H1 (cell line): ENCODE results near the gene SYP. TPM values are rescaled to one million over a fixed set of nuclear protein-coding genes. Genes with fewer than 3 reads are reported as not detected.

Experiments used
- CTCF ChIA-PET: fragments of 300-600 bp; sonication (Branson Sonifier 250); formaldehyde crosslinking; loops from one replicate; lab custom pipeline; 2021; ENCODE audit not compliant: partially characterized antibody; lab: Charles Lee
- POLR2A ChIA-PET: fragments of 300-600 bp; sonication (Branson Sonifier 250); formaldehyde crosslinking; loops from one replicate; lab custom pipeline; 2021; ENCODE audit warnings: inconsistent platforms; ENCODE audit not compliant: partially characterized antibody; lab: Charles Lee
- DNase-seq, 2 experiments: peaks; one replicate each; pipeline versions ENCODE4 v3.0.0 to v3.0.0-alpha.2; 2010 to 2022; ENCODE audit warnings: low spot score in 2 of 2, low read depth in 1 of 2, mixed read lengths in 1 of 2
- FAIRE-seq: peaks from 2 replicates; lab custom pipeline; 2011; peaks lifted over from hg19 to GRCh38; lab: Jason Lieb, UNC
- H2AFZ ChIP-seq: 2 replicates; pipeline ENCODE4 v1.8.1; 2012; ENCODE audit warnings: low read length, inconsistent platforms
- H2AK5ac ChIP-seq: 2 replicates; pipeline ENCODE4 v1.6.1; 2013; ENCODE audit warnings: low read depth, low read length
- H2BK120ac ChIP-seq: replicated peaks from 2 replicates; pipeline ENCODE3; 2013; ENCODE audit warnings: low read depth, low read length, inconsistent platforms
- H2BK12ac ChIP-seq: 2 replicates; pipeline ENCODE4 v1.6.1; 2013; ENCODE audit warnings: low read depth, low read length
- H2BK15ac ChIP-seq: 2 replicates; pipeline ENCODE4 v1.6.1; 2013; ENCODE audit warnings: low read length
- H2BK20ac ChIP-seq: 2 replicates; pipeline ENCODE4 v1.6.1; 2013; ENCODE audit warnings: low read length
- H2BK5ac ChIP-seq: 2 replicates; pipeline ENCODE4 v1.6.1; 2013; ENCODE audit warnings: low read depth, low read length
- H3K14ac ChIP-seq: 2 replicates; pipeline ENCODE4 v1.6.1; 2013; ENCODE audit warnings: inconsistent platforms; ENCODE audit not compliant: insufficient read length
- H3K18ac ChIP-seq: 2 replicates; pipeline ENCODE4 v1.6.1; 2013; ENCODE audit warnings: low read length; ENCODE audit errors: extremely low read depth
- H3K23ac ChIP-seq: 2 replicates; pipeline ENCODE4 v1.6.1; 2013; ENCODE audit warnings: inconsistent platforms; ENCODE audit not compliant: insufficient read length
- H3K23me2 ChIP-seq: 2 replicates; pipeline ENCODE4 v1.6.1; 2013; ENCODE audit warnings: low read depth, low read length
- H3K27ac ChIP-seq: 2 replicates; pipeline ENCODE4 v1.6.1; 2011; ENCODE audit warnings: low read depth, low read length, inconsistent platforms
- H3K27me3 ChIP-seq, 4 experiments: replicated peaks in 1 of 4; 1 replicate in 1 of 4; 2 replicates in 3 of 4; pipeline versions ENCODE4 v1.6.1 to v1.8.1; 2011 to 2013; ENCODE audit warnings: low read length in 3 of 4, mild to moderate bottlenecking in 3 of 4, inconsistent platforms in 2 of 4, mixed read lengths in 2 of 4, moderate library complexity in 1 of 4; ENCODE audit not compliant: control insufficient read depth in 3 of 4, insufficient read depth in 3 of 4; ENCODE audit errors: extremely low read depth in 1 of 4
- H3K36me3 ChIP-seq, 4 experiments: 2 replicates each; pipeline versions ENCODE4 v1.6.1 to v1.8.1; 2011 to 2013; ENCODE audit warnings: mild to moderate bottlenecking in 4 of 4, low read length in 3 of 4, moderate library complexity in 2 of 4, control low read depth in 1 of 4, inconsistent platforms in 1 of 4; ENCODE audit not compliant: insufficient read depth in 4 of 4, control insufficient read depth in 2 of 4
- H3K4ac ChIP-seq: replicated peaks from 2 replicates; pipeline ENCODE3; 2013; ENCODE audit warnings: low read length, low read depth, mixed read lengths, inconsistent platforms; ENCODE audit not compliant: insufficient read length
- H3K4me1 ChIP-seq, 4 experiments: replicated peaks in 1 of 4; 1 replicate in 1 of 4; 2 replicates in 3 of 4; pipeline versions ENCODE4 v1.6.1 to v1.8.1; 2011 to 2013; ENCODE audit warnings: low read length in 3 of 4, inconsistent platforms in 2 of 4, mixed read lengths in 1 of 4; ENCODE audit not compliant: insufficient read depth in 4 of 4, control insufficient read depth in 3 of 4
- H3K4me2 ChIP-seq, 2 experiments: 2 replicates each; pipeline versions ENCODE4 v1.6.1 to v1.8.1; 2011 to 2013; ENCODE audit warnings: low read depth in 2 of 2, low read length in 2 of 2, control low read depth in 1 of 2, inconsistent platforms in 1 of 2, mild to moderate bottlenecking in 1 of 2; ENCODE audit not compliant: insufficient read depth in 1 of 2
- H3K4me3 ChIP-seq, 4 experiments: fragments of 200-600, 300-600 bp in 1 of 4; sonication (generic), shearing (Covaris generic), sonication (Bioruptor Twin) in 1 of 4; 2 replicates each; pipeline versions ENCODE4 v1.5.1 to v1.8.1; 2011 to 2016; ENCODE audit warnings: low read length in 4 of 4, low read depth in 3 of 4, control low read depth in 2 of 4, inconsistent platforms in 2 of 4, mild to moderate bottlenecking in 2 of 4, mixed read lengths in 1 of 4, moderate library complexity in 1 of 4; ENCODE audit not compliant: insufficient read depth in 2 of 4; ENCODE audit errors: extremely low read depth in 1 of 4
- H3K56ac ChIP-seq: replicated peaks from 2 replicates; pipeline ENCODE3; 2013; ENCODE audit warnings: low read depth, mild to moderate bottlenecking, mixed read lengths, low read length, inconsistent platforms; ENCODE audit not compliant: insufficient read length
- H3K79me1 ChIP-seq: 2 replicates; pipeline ENCODE4 v1.6.1; 2013; ENCODE audit warnings: low read depth, low read length, control low read depth
- H3K79me2 ChIP-seq, 2 experiments: 2 replicates each; pipeline versions ENCODE4 v1.6.1 to v1.8.1; 2012 to 2013; ENCODE audit warnings: low read length in 2 of 2, mild to moderate bottlenecking in 2 of 2, inconsistent platforms in 1 of 2; ENCODE audit not compliant: insufficient read depth in 2 of 2, control insufficient read depth in 1 of 2
- H3K9ac ChIP-seq, 4 experiments: replicated peaks in 1 of 4; 1 replicate in 1 of 4; 2 replicates in 3 of 4; pipeline versions ENCODE4 v1.6.1 to v1.8.1; 2011 to 2013; ENCODE audit warnings: low read depth in 3 of 4, low read length in 3 of 4, control low read depth in 2 of 4, mild to moderate bottlenecking in 2 of 4, moderate library complexity in 2 of 4, inconsistent platforms in 1 of 4; ENCODE audit errors: extremely low read depth in 1 of 4
- H3K9me3 ChIP-seq, 2 experiments: 2 replicates each; pipeline versions ENCODE4 v1.6.1 to v1.8.1; 2012 to 2013; ENCODE audit warnings: mild to moderate bottlenecking in 2 of 2, moderate library complexity in 2 of 2, control low read depth in 1 of 2, inconsistent platforms in 1 of 2, low read depth in 1 of 2, low read length in 1 of 2, mixed read lengths in 1 of 2; ENCODE audit not compliant: insufficient read depth in 2 of 2
- H4K20me1 ChIP-seq, 2 experiments: replicated peaks in 1 of 2; 2 replicates each; pipeline versions ENCODE3 to v1.8.1; 2011 to 2013; ENCODE audit warnings: inconsistent platforms in 2 of 2, low read length in 2 of 2, mild to moderate bottlenecking in 1 of 2; ENCODE audit not compliant: insufficient read depth in 2 of 2, control insufficient read depth in 1 of 2
- H4K5ac ChIP-seq: 2 replicates; pipeline ENCODE4 v1.6.1; 2013; ENCODE audit warnings: low read length, low read depth, mixed read lengths, inconsistent platforms; ENCODE audit not compliant: insufficient read length
- H4K8ac ChIP-seq: 2 replicates; pipeline ENCODE4 v1.8.0; 2013; ENCODE audit warnings: mild to moderate bottlenecking, moderate library complexity, low read length, inconsistent platforms; ENCODE audit not compliant: insufficient read depth; ENCODE audit errors: extremely low read depth
- H4K91ac ChIP-seq: replicated peaks from 2 replicates; pipeline ENCODE3; 2013; ENCODE audit warnings: low read length, mixed read lengths, inconsistent platforms; ENCODE audit not compliant: insufficient read length
- BCL11A ChIP-seq, 2 experiments: IDR thresholded peaks; one replicate each; pipeline ENCODE4 v1.6.1; 2011; ENCODE audit warnings: low read depth in 2 of 2, low read length in 2 of 2, mild to moderate bottlenecking in 2 of 2
- BRCA1 ChIP-seq: IDR thresholded peaks from 2 replicates; pipeline ENCODE4 v1.6.1; 2012; ENCODE audit warnings: low read depth, low read length, improper control_type of control experiment
- HDAC2 ChIP-seq, 2 experiments: fragments of 300-600 bp in 1 of 2; sonication (generic) in 1 of 2; IDR thresholded peaks; 2 replicates each; pipeline ENCODE4 v1.6.1; 2011 to 2012; ENCODE audit warnings: low read depth in 2 of 2, low read length in 2 of 2, mild to moderate bottlenecking in 2 of 2, moderate library complexity in 2 of 2, borderline replicate concordance in 1 of 2, inconsistent platforms in 1 of 2
- KDM4A ChIP-seq: IDR thresholded peaks from one replicate; pipeline ENCODE4 v1.7.1; 2012; ENCODE audit warnings: low read depth, mild to moderate bottlenecking, moderate library complexity, low read length, inconsistent platforms; ENCODE audit not compliant: severe bottlenecking
- POLR2A ChIP-seq, 2 experiments: IDR thresholded peaks; 1 replicate in 1 of 2; 2 replicates in 1 of 2; pipeline ENCODE4 v1.6.1; 2011; ENCODE audit warnings: low read depth in 2 of 2, low read length in 2 of 2, mild to moderate bottlenecking in 2 of 2; ENCODE audit errors: control extremely low read depth in 1 of 2
- POLR2AphosphoS5 ChIP-seq: IDR thresholded peaks from 2 replicates; pipeline ENCODE4 v1.6.1; 2011; ENCODE audit warnings: low read depth, low read length
- POU5F1 ChIP-seq: IDR thresholded peaks from 2 replicates; pipeline ENCODE4 v1.6.1; 2011; ENCODE audit warnings: low read depth, mild to moderate bottlenecking, low read length, moderate library complexity
- RAD21 ChIP-seq, 2 experiments: IDR thresholded peaks in 1 of 2; conservative IDR thresholded peaks in 1 of 2; 2 replicates each; pipeline ENCODE4 v1.6.1; 2011; ENCODE audit warnings: low read depth in 2 of 2, low read length in 2 of 2, improper control_type of control experiment in 1 of 2, inconsistent platforms in 1 of 2, mild to moderate bottlenecking in 1 of 2, moderate library complexity in 1 of 2
- RXRA ChIP-seq: IDR thresholded peaks from 2 replicates; pipeline ENCODE4 v1.6.1; 2011; ENCODE audit warnings: low read depth, mild to moderate bottlenecking, low read length, moderate library complexity; ENCODE audit not compliant: insufficient read depth
- SP4 ChIP-seq: IDR thresholded peaks from 2 replicates; pipeline ENCODE4 v1.6.1; 2012; ENCODE audit warnings: low read length, inconsistent platforms
- TAF1 ChIP-seq: IDR thresholded peaks from 2 replicates; pipeline ENCODE4 v1.6.1; 2011; ENCODE audit warnings: mild to moderate bottlenecking, low read depth, low read length
- TAF7 ChIP-seq: optimal IDR thresholded peaks from 2 replicates; pipeline ENCODE3; 2011; ENCODE audit warnings: low read depth, mild to moderate bottlenecking, inconsistent platforms, low read length, moderate library complexity, borderline replicate concordance
- TCF12 ChIP-seq: IDR thresholded peaks from 2 replicates; pipeline ENCODE4 v1.6.1; 2011; ENCODE audit warnings: low read depth, mild to moderate bottlenecking, low read length
- YY1 ChIP-seq: IDR thresholded peaks from 2 replicates; pipeline ENCODE4 v1.6.1; 2011; ENCODE audit warnings: low read depth, mild to moderate bottlenecking, low read length
- ZNF274 ChIP-seq: IDR thresholded peaks from 2 replicates; pipeline ENCODE4 v1.7.0; 2012; ENCODE audit warnings: low read length, borderline replicate concordance; ENCODE audit errors: extremely low read depth
- WGBS, 2 experiments: shearing (Covaris generic) in 1 of 2; methylation state at CpG; one replicate each; pipeline versions ENCODE4 v1.1.6 to v1.1.7; 2013 to 2015; ENCODE audit warnings: low lambda C conversion rate in 2 of 2, mixed read lengths in 2 of 2, inconsistent platforms in 1 of 2, low coverage in 1 of 2, missing lambda C conversion rate in 1 of 2; ENCODE audit not compliant: insufficient replicate concordance in 2 of 2, insufficient coverage in 1 of 2, insufficient read length in 1 of 2; ENCODE audit errors: extremely low coverage in 1 of 2, missing lambda C conversion rate in 1 of 2; 5-methylcytosine and 5-hydroxymethylcytosine counted together
- polyA plus RNA-seq, 7 experiments: library from polyadenylated mRNA; depleted of rRNA in 3 of 7; stranded (reverse) in 5 of 7; unstranded in 2 of 7; fragments of >200 nt in 5 of 7; fragments of 200-250 nt in 2 of 7; gene quantifications; 1 replicate in 5 of 7; 2 replicates in 1 of 7; 4 replicates in 1 of 7; pipeline versions ENCODE4 v1.2.1 to v1.2.3, GENCODE V29; 2011 to 2013; ENCODE audit warnings: missing spikeins in 2 of 7, mixed read lengths in 2 of 7
- total RNA-seq: library from RNA; stranded (reverse); fragmentation: NEBNext Ultra II Directional; extraction: Animal tissue kit (Norgen Biotek cat#: 25700); gene quantifications from 2 replicates; pipeline ENCODE4 v1.2.1, GENCODE V29; 2021

SYP gene
- total and polyA plus RNA-seq, 2 of the 8 experiments (the other 6 are each of a cell fraction or from before 2014, with no cell fraction given), result 4.3 to 10.8 TPM

GRCh38 chrX:49160908-49161307 lies 39.1 kb downstream of the SYP start:
- H3K18ac ChIP-seq, result no peak overlapping the region
- DNase-seq, result no peak
- WGBS, 2 experiments, result 100% methylated on average over 2 of the region's 2 CpGs; no CpG with 5 or more reads in 1 of the 2 experiments
- no peak for TF ChIP-seq ZNF274
- no peak for TF ChIP-seq KDM4A
- TF ChIP-seq BCL11A (IDR thresholded peaks at IDR 0.05; ENCODE audit: low read depth in 2 of 2, low read length in 2 of 2), result no peak
- no peak for TF ChIP-seq TAF1
- no peak for TF ChIP-seq TAF7
- TF ChIP-seq POU5F1, result no peak
- no peak for TF ChIP-seq TCF12
- no peak for TF ChIP-seq RAD21 (IDR thresholded peaks at IDR 0.05 in 1 of 2, conservative IDR thresholded peaks at IDR 0.05 in 1 of 2; ENCODE audit: low read depth in 2 of 2, low read length in 2 of 2)
- TF ChIP-seq RXRA, result no peak
- no peak for TF ChIP-seq POLR2AphosphoS5
- TF ChIP-seq POLR2A (IDR thresholded peaks at IDR 0.05; ENCODE audit: control extremely low read depth in 1 of 2, low read depth in 2 of 2, low read length in 2 of 2), result no peak
- TF ChIP-seq BRCA1, result no peak
- no peak for TF ChIP-seq HDAC2 (IDR thresholded peaks at IDR 0.05; ENCODE audit: borderline replicate concordance in 1 of 2, low read depth in 2 of 2, low read length in 2 of 2)
- no peak for TF ChIP-seq SP4
- no peak for TF ChIP-seq YY1

More at GRCh38 chrX:49160908-49161307, 39.1 kb downstream of the SYP start:
- Histone ChIP-seq H3K23me2 (peaks cover 4% of the 10 kb centered on the region; the same call in 1 of the 2 replicates), H3K23ac (no peak overlapping the region), H3K14ac (no peak overlapping the region), H4K8ac (no peak overlapping the region), H3K9ac (no peak overlapping the region), H3K9me3 (no peaks in the 10 kb centered on the region), H3K27me3 (peaks cover 1 to 11% (median 8%) of the 10 kb centered on the region in 4 experiments; a peak in 6 of 7 replicates), H2AFZ (no peak overlapping the region), H2BK15ac (no peak overlapping the region), H3K56ac (no peak overlapping the region), H3K4me3 (no peak overlapping the region), H2BK120ac (no peak overlapping the region), H3K79me1 (no peaks in the 10 kb centered on the region), H3K27ac (no peak overlapping the region), H2BK20ac (no peak overlapping the region), H2AK5ac (no peak overlapping the region), H3K4me1 (peaks cover 0 to 4% (median under 1%) of the 10 kb centered on the region in 4 experiments; a peak in 1 of 7 replicates), H3K36me3 (no peaks in the 10 kb centered on the region), H4K20me1 (no peaks in the 10 kb centered on the region), H4K91ac (no peak overlapping the region), H3K4me2 (no peak overlapping the region), H2BK12ac (no peak overlapping the region), H3K79me2 (no peaks in the 10 kb centered on the region), H3K4ac (no peak overlapping the region), H4K5ac (no peak overlapping the region), H2BK5ac (no peak overlapping the region)
- POLR2A ChIA-PET, result no interaction called here
- FAIRE-seq, result no peak
- CTCF ChIA-PET, result interaction anchor here (0.6 to 1.6 kb wide), 2 partner anchors 19 to 28 kb away, joined by 3 to 5 read pairs; no protein-coding TSS in a partner anchor
